Panc1 (cell line): Measurements from ENCODE around the gene TOPORS. TPM values are rescaled to one million over a fixed set of nuclear protein-coding genes. Genes with fewer than 3 reads are reported as not detected.

ENCODE experiments used
- ATAC-seq: fragments of 200-7000 bp; cut with Tn5 transposase; 2 replicates; pipeline ENCODE4 v1.9.1; 2020; ENCODE audit warnings: mild to moderate bottlenecking, moderate library complexity
- BruUV-seq: library from RNA; stranded (reverse); fragments of 400-500 nt; replicated peaks from 2 replicates; lab custom pipeline; 2021; lab: Mats Ljungman, UMichigan
- CTCF ChIA-PET: fragments of 300-600 bp; sonication (Branson Sonifier 250); formaldehyde crosslinking; loops from one replicate; lab custom pipeline; 2022; ENCODE audit warnings: antibody characterized with exemption; lab: Charles Lee
- POLR2A ChIA-PET: fragments of 300-600 bp; sonication (Branson Sonifier 250); formaldehyde crosslinking; loops from one replicate; lab custom pipeline; 2022; ENCODE audit warnings: antibody characterized with exemption; lab: Charles Lee
- DNase-seq: peaks from one replicate; pipeline ENCODE4 v3.0.0-alpha.2; 2010; ENCODE audit warnings: low read depth, low spot score
- H3K27ac ChIP-seq: 2 replicates; pipeline ENCODE4 v1.5.1; 2011; ENCODE audit warnings: mild to moderate bottlenecking, low read length, inconsistent platforms
- H3K27me3 ChIP-seq: fragments of 200-500 bp; sonication (Bioruptor generic); 2 replicates; pipeline ENCODE4 v1.6.0; 2014; ENCODE audit warnings: low read length, inconsistent platforms; ENCODE audit not compliant: control insufficient read depth, insufficient read depth
- H3K36me3 ChIP-seq: fragments of 200-500 bp; sonication (Bioruptor generic); 2 replicates; pipeline ENCODE4 v1.5.1; 2014; ENCODE audit warnings: inconsistent platforms, mild to moderate bottlenecking, low read length, moderate library complexity; ENCODE audit not compliant: control insufficient read depth, insufficient read depth
- H3K4me1 ChIP-seq: 2 replicates; pipeline ENCODE4 v1.5.1; 2011; ENCODE audit warnings: inconsistent platforms, mild to moderate bottlenecking, low read length, moderate library complexity; ENCODE audit not compliant: control insufficient read depth, insufficient read depth
- H3K4me3 ChIP-seq, 2 experiments: 2 replicates each; pipeline ENCODE4 v1.5.1; 2011 to 2012; ENCODE audit warnings: low read depth in 2 of 2, low read length in 2 of 2, mild to moderate bottlenecking in 2 of 2, inconsistent platforms in 1 of 2, moderate library complexity in 1 of 2
- H3K9me3 ChIP-seq: fragments of 200-500 bp; sonication (Bioruptor generic); 2 replicates; pipeline ENCODE4 v1.5.1; 2014; ENCODE audit warnings: low read depth, mild to moderate bottlenecking, inconsistent platforms, low read length, moderate library complexity; ENCODE audit not compliant: control insufficient read depth, insufficient read depth
- CTCF ChIP-seq: fragments of 450-650 bp; IDR thresholded peaks from 2 replicates; pipeline ENCODE4 v1.5.1; 2017; ENCODE audit warnings: mild to moderate bottlenecking
- POLR2AphosphoS5 ChIP-seq: IDR thresholded peaks from 2 replicates; pipeline ENCODE4 v1.6.1; 2012; ENCODE audit warnings: mild to moderate bottlenecking, low read depth, low read length, moderate library complexity
- SIN3A ChIP-seq: IDR thresholded peaks from 2 replicates; pipeline ENCODE4 v1.6.1; 2012; ENCODE audit warnings: low read depth, mild to moderate bottlenecking, low read length, moderate library complexity, borderline replicate concordance; ENCODE audit not compliant: insufficient read depth
- TCF7L2 ChIP-seq: IDR thresholded peaks from 2 replicates; pipeline ENCODE4 v1.6.1; 2011; ENCODE audit warnings: mild to moderate bottlenecking, low read depth, low read length, inconsistent platforms
- in situ Hi-C: cut with HindIII; loops from 2 replicates; pipeline ENCODE4 v1.10.0; 2016; ENCODE audit warnings: low sequenced_read_pairs, low pct_unique_long_range_greater_than_20kb
- intact Hi-C: fragments of 100-400 bp; cut with micrococcal nuclease; formaldehyde crosslinking; loops from one replicate; pipeline ENCODE4 v1.10.0; 2022; ENCODE audit not compliant: unreplicated experiment
- total RNA-seq: library from RNA; stranded (reverse); gene quantifications from one replicate; pipeline ENCODE4 v1.2.1, GENCODE V29; 2021; ENCODE audit not compliant: unreplicated experiment
- TF ChIP-seq, protein P1 (sequence below), 2 experiments: IDR thresholded peaks; 2 replicates each; pipeline ENCODE4 v1.6.1; 2011 to 2012; ENCODE audit warnings: low read depth in 2 of 2, control low read depth in 1 of 2, low read length in 1 of 2, mild to moderate bottlenecking in 1 of 2, moderate library complexity in 1 of 2; ENCODE audit not compliant: insufficient read depth in 1 of 2

The TOPORS gene
- total RNA-seq, 1 experiment from 2014 or later: 21.2 TPM

DNA sequence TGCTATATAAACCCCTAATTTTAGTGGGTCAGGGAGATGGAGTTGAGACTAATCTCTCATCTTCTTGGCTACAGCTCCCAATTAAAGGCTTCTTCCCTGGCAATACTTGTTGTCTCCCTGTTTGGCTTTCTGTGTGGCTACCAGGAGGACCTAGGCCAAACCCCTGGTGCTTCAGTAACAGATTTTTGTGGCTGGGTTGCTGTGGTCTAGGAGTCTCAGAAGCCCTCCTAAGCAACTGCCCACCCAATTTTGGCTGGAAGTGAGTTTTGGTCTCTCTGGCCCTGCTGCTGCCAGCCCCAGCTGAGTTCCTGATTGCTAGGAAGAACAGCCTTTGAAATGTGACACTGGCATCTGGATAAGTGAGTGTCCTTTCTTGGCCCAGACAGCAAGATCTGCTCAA, 36.1 kb downstream of the TOPORS start:
- ChIA-PET CTCF (no interaction called here), POLR2A (no interaction called here)
- ATAC-seq (no peak), DNase-seq (no peak)
- no peaks in the 10 kb centered on the region for H3K36me3 ChIP-seq
- no TSS peak for BruUV-seq
- intact Hi-C loops: loop anchor here (10.0 kb wide), 1 partner anchor 141 kb away; no protein-coding TSS in a partner anchor
- TF ChIP-seq, protein P1, sequence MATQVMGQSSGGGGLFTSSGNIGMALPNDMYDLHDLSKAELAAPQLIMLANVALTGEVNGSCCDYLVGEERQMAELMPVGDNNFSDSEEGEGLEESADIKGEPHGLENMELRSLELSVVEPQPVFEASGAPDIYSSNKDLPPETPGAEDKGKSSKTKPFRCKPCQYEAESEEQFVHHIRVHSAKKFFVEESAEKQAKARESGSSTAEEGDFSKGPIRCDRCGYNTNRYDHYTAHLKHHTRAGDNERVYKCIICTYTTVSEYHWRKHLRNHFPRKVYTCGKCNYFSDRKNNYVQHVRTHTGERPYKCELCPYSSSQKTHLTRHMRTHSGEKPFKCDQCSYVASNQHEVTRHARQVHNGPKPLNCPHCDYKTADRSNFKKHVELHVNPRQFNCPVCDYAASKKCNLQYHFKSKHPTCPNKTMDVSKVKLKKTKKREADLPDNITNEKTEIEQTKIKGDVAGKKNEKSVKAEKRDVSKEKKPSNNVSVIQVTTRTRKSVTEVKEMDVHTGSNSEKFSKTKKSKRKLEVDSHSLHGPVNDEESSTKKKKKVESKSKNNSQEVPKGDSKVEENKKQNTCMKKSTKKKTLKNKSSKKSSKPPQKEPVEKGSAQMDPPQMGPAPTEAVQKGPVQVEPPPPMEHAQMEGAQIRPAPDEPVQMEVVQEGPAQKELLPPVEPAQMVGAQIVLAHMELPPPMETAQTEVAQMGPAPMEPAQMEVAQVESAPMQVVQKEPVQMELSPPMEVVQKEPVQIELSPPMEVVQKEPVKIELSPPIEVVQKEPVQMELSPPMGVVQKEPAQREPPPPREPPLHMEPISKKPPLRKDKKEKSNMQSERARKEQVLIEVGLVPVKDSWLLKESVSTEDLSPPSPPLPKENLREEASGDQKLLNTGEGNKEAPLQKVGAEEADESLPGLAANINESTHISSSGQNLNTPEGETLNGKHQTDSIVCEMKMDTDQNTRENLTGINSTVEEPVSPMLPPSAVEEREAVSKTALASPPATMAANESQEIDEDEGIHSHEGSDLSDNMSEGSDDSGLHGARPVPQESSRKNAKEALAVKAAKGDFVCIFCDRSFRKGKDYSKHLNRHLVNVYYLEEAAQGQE (IDR thresholded peaks at IDR 0.05; ENCODE audit: insufficient read depth in 1 of 2, low read depth in 2 of 2, low read length in 1 of 2): no peak
- TF ChIP-seq SIN3A (no peak), POLR2AphosphoS5 (no peak), TCF7L2 (no peak), CTCF (no peak)
- in situ Hi-C loops: no loop called here
- no peaks in the 10 kb centered on the region for H3K4me1 ChIP-seq
- H3K27me3 ChIP-seq: no peaks in the 10 kb centered on the region
- H3K4me3 ChIP-seq: no peak overlapping the region
- peaks cover 29% of the 10 kb centered on the region for H3K9me3 ChIP-seq
- H3K27ac ChIP-seq: no peak overlapping the region

DNA sequence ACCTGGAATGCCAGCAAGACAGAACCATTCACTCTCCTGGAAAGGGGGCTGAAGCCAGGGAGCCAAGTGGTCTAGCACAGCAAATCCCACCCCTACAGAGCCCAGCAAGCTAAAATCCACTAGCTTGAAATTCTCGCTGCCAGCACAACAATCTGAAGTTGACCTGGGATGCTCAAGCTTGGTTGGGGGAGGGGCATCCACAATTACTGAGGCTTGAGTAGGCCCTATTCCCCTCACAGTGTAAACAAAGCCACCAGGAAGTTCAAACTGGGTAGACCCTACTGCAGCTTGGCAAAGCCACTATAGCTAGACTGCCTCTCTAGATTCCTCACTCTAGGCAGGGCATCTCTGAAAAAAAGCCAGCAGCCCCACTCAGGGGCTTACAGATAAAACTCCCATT, 43.7 kb downstream of the TOPORS start:
- TF ChIP-seq, protein P1 (IDR thresholded peaks at IDR 0.05; ENCODE audit: insufficient read depth in 1 of 2, low read depth in 2 of 2, low read length in 1 of 2): no peak
- TF ChIP-seq POLR2AphosphoS5: no peak
- TF ChIP-seq TCF7L2: no peak
- TF ChIP-seq CTCF: no peak
- no peak for TF ChIP-seq SIN3A
- DNase-seq (no peak), ATAC-seq (no peak)
- no peak overlapping the region for H3K4me3 ChIP-seq
- in situ Hi-C loops: no loop called here
- H3K36me3 ChIP-seq: no peaks in the 10 kb centered on the region
- intact Hi-C loops: no loop called here
- ChIA-PET CTCF (no interaction called here), POLR2A (no interaction called here)
- no peaks in the 10 kb centered on the region for H3K9me3 ChIP-seq
- H3K4me1 ChIP-seq: no peaks in the 10 kb centered on the region
- no peaks in the 10 kb centered on the region for H3K27me3 ChIP-seq
- BruUV-seq: no TSS peak
- no peak overlapping the region for H3K27ac ChIP-seq
